ENCODE data around the gene GAB2. TPM values are rescaled to one million over a fixed set of nuclear protein-coding genes. Genes with fewer than 3 reads are reported as not detected.
"Not testable (repeated sequence)": the region's sequence is repeated elsewhere in the genome, so short reads cannot be mapped to it uniquely, and the experiment has no call there.

Gene GAB2, protein sequence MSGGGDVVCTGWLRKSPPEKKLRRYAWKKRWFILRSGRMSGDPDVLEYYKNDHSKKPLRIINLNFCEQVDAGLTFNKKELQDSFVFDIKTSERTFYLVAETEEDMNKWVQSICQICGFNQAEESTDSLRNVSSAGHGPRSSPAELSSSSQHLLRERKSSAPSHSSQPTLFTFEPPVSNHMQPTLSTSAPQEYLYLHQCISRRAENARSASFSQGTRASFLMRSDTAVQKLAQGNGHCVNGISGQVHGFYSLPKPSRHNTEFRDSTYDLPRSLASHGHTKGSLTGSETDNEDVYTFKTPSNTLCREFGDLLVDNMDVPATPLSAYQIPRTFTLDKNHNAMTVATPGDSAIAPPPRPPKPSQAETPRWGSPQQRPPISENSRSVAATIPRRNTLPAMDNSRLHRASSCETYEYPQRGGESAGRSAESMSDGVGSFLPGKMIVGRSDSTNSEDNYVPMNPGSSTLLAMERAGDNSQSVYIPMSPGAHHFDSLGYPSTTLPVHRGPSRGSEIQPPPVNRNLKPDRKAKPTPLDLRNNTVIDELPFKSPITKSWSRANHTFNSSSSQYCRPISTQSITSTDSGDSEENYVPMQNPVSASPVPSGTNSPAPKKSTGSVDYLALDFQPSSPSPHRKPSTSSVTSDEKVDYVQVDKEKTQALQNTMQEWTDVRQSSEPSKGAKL
- total RNA-seq (2014; rRNA removed; shearing (Covaris generic)) = 0.70 and 1.0 TPM in 2 replicates

DNA sequence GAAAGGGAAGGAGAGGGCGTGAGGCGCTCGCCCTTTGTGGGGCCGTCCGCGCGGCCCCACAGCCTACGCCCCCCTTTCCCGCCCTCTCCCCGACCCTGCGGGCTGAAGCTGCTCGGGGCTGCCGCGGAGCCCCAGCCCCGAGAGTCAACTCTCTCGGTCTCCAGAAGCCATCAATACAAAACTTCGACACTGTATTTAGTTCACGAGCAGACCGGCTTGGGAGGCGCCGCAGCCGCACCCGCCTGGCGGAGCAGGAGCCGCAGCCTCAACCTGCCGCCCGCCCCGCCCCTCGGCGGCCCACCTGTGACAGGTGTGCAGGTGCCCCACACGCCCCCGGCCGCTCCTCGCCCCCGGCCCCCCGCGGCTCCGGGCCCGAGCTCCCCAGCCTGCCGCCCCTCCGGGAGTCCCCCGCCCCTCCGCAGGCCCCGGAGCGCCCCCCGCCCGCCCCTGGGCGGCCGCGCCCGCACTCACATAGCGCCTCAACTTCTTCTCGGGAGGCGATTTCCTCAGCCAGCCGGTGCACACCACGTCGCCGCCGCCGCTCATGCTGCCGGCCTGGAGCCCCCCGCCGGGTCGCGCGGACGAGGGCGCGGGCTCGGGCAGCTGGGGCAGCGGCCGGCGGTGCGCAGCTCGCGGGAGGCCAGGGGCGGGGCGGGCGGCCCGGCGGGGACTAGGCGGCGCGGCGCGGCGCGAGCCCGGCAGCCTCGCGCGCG, at the start of gene GAB2:
GAB2 (minus strand) TSS at position 646 of the 713 bp plus-strand sequence; CDS start at position 546, 100 bp downstream.
- no peak for DNase-seq (ENCODE audit: low spot score)

DNA sequence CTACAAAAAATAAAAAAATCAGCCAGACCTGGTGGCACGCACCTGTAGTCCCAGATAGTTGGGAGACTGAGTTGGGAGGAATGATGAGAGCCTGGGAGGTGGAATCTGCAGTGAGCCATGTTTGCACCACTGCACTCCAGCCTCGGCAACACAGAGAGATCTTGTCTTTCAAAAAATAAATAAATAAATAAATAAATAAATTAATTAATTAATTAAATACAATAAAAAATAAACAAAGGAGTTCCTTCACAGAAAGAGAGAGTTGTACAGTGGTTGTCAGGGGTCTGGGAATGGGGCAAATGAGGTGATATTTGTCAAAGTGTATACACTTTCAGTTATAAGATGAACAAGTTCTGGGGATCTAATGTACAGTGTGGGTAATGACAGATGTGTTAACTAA, 49.8 kb upstream of the GAB2 start:
- DNase-seq (ENCODE audit: low spot score) = no peak

DNA sequence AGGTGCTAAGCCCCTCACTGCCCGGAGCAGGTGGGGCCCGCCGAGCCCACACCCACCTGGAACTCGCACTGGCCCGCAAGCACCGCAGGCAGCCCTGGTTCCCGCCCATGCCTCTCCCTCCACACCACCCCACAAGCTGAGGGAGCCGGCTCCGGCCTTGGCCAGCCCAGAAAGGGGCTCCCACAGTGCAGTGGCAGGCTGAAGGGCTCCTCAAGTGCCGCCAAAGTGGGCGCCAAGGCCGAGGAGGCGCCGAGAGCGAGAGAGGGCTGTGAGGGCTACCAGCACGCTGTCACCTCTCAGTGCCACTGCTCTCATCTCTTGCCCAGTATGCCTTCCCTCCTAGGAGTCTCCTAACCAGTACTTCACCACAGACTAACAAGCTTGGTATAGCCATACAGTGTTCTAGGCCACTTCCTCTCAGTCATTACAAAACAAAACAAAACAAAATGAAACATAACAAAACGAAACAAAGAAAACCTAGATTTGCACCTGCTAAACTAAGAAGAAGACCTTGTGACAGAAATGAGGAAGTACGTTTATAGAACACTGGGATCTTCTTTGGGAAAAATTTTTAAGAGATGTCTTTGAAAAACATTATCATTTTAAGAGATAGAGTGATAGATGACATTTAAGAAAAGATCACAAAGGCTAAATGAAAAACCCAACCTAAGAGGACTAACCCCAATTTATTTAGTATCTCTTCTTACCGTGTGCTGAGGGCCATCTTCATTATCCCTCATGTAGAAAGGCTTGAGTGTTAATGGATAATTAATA, 47.7 kb upstream of the GAB2 start:
- no peak for DNase-seq (ENCODE audit: low spot score)

DNA sequence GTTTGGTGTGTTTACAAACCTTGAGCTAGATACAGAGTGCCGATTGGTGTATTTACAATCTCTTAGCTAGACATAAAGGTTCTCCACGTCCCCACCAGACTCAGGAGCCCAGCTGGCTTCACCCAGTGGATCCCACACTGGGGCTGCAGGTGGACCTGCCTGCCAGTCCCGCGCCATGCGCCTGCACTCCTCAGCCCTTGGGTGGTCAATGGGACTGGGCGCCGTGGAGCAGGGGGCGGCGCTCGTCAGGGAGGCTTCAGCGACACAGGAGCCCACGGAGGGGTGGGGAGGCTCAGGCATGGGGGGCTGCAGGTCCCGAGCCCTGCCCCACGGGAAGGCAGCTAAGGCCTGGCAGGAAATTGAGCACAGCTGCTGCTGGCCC, 47.2 kb upstream of the GAB2 start:
- DNase-seq (ENCODE audit: low spot score) = not testable (repeated sequence)

DNA sequence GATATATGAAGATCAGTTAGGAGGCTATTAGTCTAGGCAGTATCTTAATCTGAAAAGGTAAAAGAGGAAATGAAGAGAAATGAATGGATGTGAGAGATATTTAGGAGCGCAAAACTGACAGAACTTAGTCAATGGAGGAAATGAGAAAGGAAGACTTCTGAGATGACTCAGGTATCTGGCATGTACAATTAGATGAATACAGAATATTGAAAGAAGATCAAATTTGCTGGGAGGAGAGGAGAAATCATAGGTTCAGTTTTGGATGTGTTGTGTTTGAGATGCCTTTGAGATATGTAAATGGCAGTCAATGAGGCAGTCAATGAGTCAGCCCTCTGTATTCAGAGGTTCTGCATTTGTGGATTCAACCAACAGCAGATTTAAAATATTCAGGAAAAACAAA, 42.9 kb upstream of the GAB2 start:
- no peak for DNase-seq (ENCODE audit: low spot score)

DNA sequence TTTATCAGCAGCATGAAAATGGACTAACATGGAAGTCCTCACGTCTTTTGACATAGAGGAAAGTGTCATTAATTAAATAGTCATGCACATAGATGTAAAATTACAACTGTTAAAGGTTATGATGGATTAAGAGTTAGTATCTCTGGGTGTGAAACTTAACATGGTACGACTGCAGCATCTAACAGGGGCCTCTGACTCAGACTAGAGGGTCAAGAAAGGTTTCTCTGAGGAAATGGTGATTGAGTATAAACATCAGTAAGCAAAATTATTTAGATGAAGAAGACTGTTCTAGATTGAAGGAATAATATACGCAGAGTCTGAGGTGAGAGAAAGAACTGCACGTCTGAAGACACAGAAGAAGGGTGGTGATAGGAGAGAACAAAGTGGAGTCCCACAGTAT, 42.1 kb upstream of the GAB2 start:
- DNase-seq (ENCODE audit: low spot score) = no peak

DNA sequence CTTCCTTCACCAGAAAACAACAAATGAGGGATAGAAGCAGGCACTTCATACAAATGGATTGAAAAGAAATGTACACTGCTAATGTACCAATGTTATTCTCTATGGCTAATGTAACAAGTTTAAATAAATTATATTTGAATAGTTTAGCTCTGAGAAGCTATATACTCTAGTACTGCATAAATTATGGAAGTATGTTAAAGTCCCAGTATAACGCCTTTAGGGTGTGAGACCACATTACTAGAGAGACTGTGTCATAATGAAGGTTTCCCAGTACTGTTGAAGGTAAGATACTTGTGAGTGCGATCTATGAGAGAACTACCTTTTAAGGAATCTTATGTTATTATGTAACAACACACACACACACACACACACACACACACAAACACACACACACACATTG, 39.8 kb upstream of the GAB2 start:
- no peak for DNase-seq (ENCODE audit: low spot score)

DNA sequence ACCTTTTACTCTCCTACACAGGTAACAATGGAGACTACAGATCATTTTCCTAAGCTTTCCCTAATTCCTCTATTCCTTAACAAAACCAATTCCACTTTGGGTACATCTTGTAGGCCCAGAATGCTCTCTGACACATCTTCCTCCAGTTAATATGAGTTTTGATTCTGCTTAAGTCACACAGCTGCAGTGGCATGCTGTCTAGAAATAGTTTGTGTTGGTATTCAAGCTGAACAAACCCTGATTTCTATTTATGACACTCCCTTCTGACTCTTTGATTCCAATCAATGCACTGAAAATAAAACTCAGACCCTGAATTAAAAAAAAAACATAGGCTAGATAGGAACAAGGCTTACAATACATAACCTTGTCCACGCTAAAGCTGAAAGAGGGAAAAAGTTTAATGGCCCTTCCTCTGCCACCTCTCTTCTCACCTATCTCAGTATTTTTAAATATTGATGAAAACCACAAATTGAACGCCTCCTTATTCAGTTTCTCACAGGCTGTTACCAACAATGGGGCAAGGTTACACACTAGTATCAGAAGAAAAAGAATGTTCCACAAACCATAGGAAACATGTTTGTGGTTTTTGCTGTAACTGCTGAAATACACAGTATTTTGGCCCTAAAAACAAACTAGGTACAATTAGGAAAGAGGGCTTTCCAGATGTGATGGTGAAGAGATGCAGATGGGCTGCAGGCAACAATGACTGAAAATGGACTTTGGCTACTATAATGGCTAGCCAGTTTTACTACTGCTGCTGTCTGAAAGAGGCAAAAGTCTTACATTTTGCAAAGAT, 35.7 kb upstream of the GAB2 start:
- DNase-seq (ENCODE audit: low spot score) = no peak

DNA sequence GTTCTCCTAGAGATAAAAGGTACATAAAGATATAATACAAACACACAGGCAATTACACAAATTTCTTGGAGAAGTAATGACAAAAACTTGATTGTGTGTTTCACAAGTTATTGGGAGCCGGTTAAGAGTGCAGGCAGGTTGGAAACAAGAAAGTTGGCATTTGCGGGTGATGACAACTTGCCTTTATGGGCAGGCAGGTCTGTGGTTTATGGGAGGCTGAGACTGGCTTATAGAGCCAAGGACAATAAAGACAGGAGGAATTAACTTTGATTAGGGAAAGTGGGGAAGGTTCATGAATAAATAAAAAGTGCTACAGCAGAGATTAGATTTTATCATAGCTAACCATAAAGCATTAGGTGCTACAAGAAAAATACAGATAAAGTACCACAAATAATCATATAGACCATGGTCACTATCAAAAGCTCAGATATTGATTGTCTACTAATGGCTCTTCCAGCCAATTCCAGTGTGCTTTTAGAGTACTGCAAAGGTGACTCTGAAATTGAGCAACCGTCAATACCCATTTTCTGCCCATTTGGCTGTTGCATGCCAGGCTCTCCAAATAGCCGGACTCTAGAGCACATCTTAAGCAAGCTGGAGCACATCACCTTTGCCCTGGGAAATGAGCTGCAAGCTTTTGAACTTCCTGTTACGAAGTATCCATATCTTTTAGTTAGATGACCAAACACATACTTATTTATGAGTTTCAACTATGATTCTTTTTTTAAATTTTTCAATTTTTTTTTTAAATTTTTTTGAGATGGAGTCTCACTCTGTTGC, 33.9 kb upstream of the GAB2 start:
- no peak for DNase-seq (ENCODE audit: low spot score)

DNA sequence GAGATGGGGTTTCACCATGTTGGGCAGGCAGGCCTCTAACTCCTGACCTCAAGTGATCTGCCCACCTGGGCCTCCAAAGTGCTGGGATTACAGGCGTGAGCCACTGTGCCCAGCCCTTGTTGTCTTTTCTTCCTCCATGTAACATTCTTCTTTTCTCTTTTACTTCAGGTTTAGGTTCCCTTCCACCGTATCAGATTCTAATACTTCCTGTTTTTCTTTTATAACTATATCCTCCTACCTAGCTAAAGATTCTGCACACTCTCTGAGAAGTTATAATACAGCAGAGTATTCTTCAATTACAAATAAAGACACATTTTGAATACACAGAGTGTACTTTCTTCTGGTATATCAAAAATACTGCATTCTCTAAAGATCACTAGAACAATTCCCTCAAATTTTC, 33.2 kb upstream of the GAB2 start:
- DNase-seq (ENCODE audit: low spot score) = no peak

DNA sequence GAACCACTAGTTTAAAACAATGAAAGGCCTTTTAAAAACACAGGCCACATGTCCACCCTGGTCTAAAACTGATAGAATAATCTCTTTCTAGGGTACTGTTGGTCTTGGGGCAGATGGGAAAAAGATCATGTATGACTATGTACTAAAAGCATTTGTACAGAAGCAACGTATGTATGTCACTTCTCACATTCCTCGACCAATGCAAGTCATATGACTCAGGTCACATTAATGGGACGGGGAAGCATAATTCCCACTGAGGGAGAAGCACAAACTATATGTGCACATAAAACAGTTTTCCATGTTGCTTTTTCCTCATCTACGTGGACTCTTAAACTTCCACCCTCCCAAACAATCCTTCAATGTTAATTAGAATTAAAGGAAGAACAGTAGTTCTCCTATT, 32.2 kb upstream of the GAB2 start:
- DNase-seq (ENCODE audit: low spot score) = no peak

DNA sequence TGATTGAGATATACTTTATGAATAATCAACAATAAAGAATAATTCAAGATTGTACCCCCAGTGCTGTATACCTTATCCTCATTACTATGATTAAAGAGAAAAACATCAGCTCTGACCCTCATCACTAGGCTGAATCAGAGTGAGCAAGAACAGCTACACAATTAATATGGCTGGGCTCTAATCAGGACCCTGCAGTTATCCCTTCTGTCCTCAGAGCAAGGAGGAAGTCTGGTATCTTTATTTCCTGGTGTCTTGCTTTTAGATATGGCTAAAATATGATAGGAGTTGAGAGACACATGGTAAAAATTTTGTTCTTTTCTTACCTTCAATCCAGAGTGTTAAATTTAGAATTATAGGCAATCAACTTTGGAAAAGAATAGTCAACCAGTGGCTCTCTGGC, 28.6 kb upstream of the GAB2 start:
- no peak for DNase-seq (ENCODE audit: low spot score)

DNA sequence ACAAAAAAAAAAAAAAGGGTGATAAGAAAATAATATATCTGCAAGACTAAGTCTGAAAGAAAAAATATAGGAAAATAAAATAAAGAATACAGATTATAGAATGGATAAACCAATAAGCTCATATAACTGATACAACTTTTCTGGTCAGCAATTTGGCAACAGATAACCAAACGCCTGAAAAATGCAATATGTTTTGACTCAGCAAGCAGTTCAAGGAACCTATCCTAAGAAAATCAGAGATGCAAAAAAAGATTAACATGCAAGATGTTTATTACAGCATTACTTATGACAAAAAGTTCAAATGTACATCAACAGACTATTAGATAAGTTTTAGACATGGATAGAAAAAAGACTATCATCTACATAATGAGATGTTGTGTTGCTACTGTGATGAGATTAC, 27.1 kb upstream of the GAB2 start:
- DNase-seq (ENCODE audit: low spot score) = no peak

DNA sequence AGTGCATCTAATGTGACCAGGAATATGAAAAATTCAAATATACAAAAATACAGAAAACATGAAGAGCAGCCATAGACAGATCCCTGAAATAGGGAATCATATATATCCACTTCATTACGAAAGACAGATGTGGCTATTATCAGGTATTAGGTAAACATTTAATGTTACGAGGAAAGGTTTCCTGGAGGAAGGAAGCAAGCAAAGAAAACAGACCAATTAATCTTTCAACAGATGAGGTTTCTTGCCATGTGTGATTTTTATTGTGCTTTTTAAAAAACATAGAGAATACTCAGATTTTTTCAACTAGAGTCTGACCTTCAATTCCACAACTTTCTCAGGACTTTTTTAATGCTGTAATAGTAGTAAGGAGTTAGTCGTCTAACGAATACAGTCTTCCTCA, 24.3 kb upstream of the GAB2 start:
- no peak for DNase-seq (ENCODE audit: low spot score)

DNA sequence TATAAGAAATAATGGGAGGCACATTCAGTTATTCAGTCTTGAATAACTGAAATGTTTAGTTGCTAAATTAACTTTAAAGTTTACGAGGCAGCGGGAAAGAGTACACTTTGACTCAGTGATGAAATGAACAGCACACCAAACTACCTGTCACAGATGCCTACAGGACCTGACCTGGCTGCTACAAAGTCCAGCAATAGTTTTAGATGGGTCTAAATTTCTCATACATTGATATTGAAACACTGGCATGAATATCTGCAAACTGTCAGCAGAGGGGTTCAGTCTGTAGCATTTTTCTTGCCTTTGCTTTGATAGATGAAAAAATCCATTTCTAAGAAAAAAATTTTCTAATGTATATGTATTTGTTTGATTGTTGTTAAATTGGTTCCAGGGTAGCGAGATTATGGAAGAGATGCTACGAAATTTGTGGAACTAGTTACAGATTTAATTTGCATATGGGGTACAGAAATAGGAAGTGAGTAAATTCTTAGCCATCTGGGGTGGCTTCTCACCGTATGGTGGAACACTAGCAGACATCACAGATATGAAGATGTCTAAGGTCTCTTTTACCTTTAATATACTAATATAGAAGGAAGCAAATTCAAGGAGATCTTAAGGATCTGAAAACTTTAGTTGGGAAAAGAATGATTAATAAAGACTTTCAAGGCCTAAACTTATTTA, 20.8 kb upstream of the GAB2 start:
- no peak for DNase-seq (ENCODE audit: low spot score)

DNA sequence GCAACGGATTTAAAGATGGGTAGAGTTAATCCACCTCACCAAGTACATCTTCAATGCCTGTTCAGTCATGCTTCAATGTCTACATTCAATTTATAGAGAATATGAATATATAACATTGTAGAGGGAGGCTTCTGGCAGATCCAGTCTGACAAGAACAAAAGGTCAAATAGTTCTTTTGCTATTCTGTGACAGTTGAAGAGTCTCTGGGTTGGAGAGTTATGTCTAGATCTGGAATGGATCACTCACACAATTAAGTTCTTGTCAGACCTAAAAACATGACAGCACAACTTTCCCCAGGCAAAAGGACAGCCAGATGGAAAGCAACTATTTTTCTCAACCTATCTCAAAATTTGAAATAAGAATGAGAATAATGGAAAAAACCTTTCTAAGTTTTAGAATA, 15.3 kb upstream of the GAB2 start:
- no peak for DNase-seq (ENCODE audit: low spot score)

DNA sequence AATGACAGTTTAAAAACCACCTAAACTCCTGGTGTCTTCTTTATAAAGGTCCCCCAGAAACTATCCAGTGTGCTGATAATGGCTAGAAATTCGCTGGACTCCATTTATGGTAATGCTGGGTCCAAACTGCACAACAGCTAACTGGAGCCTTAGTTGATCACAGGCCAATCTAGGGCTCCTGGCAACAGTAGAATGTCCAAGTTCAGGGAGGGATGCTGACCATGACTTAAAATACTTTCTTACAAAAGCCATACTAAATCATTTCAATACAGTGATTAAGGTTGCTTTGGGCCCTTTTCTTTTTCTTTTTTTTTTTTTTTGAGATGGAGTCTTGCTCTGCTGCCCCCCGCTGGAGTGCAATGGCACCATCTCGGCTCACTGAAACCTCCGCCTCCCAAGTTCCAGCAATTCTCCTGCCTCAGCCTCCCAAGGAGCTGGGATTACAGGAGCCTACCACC, 14.5 kb upstream of the GAB2 start:
- DNase-seq (ENCODE audit: low spot score) = no peak

DNA sequence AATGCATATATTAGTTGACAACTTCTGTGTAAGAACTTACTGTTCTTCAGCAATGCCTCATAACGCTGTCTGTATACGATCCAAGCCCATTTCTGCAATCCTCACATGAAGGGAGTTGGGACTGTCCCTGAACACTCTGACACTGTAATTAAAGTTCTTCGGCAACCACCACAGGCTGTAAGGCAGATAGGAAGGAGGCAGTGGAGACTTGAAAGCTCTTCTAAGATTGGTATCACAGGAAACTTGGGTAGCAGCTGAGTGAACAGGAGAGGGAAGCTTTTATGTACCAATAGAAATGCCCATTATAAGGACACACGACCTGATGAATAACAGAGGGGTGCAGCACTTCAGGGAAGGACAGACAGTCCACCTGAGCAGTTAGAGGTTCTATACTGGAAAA, 12.0 kb upstream of the GAB2 start:
- no peak for DNase-seq (ENCODE audit: low spot score)

DNA sequence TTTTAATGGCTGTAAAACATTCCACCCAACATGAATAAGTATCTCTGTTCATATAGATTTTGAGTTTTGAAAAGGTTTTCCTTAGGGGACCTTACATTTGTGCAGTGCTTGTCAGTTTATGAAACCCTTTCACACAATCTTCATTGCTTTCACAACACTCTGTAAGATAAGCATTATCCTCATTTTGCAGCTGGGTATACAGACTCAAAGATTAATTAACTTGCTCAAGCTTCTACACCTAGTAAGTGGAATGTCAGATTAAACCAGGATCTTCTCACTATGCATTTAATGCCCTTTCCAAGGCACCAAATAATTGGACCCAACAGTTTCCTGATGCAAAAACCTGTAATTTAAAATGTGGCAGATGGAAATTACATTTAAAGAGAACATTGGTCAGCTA, 11.6 kb upstream of the GAB2 start:
- DNase-seq (ENCODE audit: low spot score) = no peak

DNA sequence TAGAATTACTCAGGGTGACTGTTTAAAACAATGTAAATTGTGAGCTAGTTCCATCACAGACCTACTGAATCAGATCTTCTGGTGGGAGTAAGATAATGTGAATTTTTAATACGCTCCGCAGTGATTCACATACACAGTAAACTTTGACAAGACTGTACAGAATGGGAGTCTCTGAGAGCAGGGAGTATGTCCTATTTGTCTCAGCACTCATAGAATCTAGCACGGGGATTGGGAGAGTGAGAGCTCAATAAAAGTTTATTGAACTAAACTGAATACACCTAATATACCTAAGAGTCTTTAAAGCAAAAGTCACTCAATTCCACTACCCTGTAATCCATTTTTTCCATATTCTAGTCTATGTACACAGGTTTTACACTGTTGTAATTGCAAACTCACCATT, 11.2 kb upstream of the GAB2 start:
- no peak for DNase-seq (ENCODE audit: low spot score)

Data from H4 (cell line).